ENCODE measurements around the gene IGSF9B.

The IGSF9B gene

GRCh38 chr11:133953999-133954398 is 2.8 kb downstream of the IGSF9B start:
- no peak for DNase-seq

- DNase-seq, result no peak
These were observed 3.2 kb downstream of the IGSF9B start for GRCh38 chr11:133953547-133953946.

- no peak for DNase-seq
These were observed 4.3 kb downstream of the IGSF9B start for GRCh38 chr11:133952199-133953190.

GRCh38 chr11:133951327-133952198 is 5.2 kb downstream of the IGSF9B start:
- no peak for DNase-seq

- no peak for DNase-seq
These were observed 5.9 kb downstream of the IGSF9B start for GRCh38 chr11:133950874-133951326.

GRCh38 chr11:133950421-133950820 is 6.3 kb downstream of the IGSF9B start:
- DNase-seq, result no peak

- DNase-seq, result no peak
These were observed 7.6 kb downstream of the IGSF9B start for GRCh38 chr11:133949129-133949528.

- no peak for DNase-seq
These were observed 8.1 kb downstream of the IGSF9B start for GRCh38 chr11:133948711-133949110.

- peak; percentile 63 for DNase-seq
These were observed 9.4 kb downstream of the IGSF9B start for GRCh38 chr11:133947321-133947756.

GRCh38 chr11:133946541-133947318 is 10.0 kb downstream of the IGSF9B start:
- peak; percentile 41 for DNase-seq

GRCh38 chr11:133946051-133946450 is 10.7 kb downstream of the IGSF9B start:
- no peak for DNase-seq

GRCh38 chr11:133945087-133945974 is 11.4 kb downstream of the IGSF9B start:
- DNase-seq, result peak; percentile 92

GRCh38 chr11:133943950-133944698 is 12.6 kb downstream of the IGSF9B start:
- DNase-seq, result no peak

GRCh38 chr11:133942577-133942976 is 14.2 kb downstream of the IGSF9B start:
- no peak for DNase-seq

- no peak for DNase-seq
These were observed 15.2 kb downstream of the IGSF9B start for GRCh38 chr11:133941546-133941945.

GRCh38 chr11:133940034-133940433 is 16.7 kb downstream of the IGSF9B start:
- DNase-seq, result no peak

- no peak for DNase-seq
These were observed 17.2 kb downstream of the IGSF9B start for GRCh38 chr11:133939558-133939957.

- no peak for DNase-seq
These were observed 18.6 kb downstream of the IGSF9B start for GRCh38 chr11:133938166-133938565.

- DNase-seq, result no peak
These were observed 19.3 kb downstream of the IGSF9B start for GRCh38 chr11:133937468-133937867.

GRCh38 chr11:133937015-133937414 is 19.8 kb downstream of the IGSF9B start:
- no peak for DNase-seq

- no peak for DNase-seq
These were observed 20.2 kb downstream of the IGSF9B start for GRCh38 chr11:133936592-133936991.

Measured in activated CD4-positive, alpha-beta T cell treated with anti-CD3 and anti-CD28 coated beads, Interleukin-2, amount 50 U/mL, for 16 hours (primary cell).